Peyer's patch (tissue), 4 donors: ENCODE data around the gene CDC123. TPM values are rescaled to one million over a fixed set of nuclear protein-coding genes. Genes with fewer than 3 reads are reported as not detected.
A peak's percentile ranks its signal among the peaks of the same experiment; 100 is the strongest.

Source experiments
- DNase-seq, 3 donors: peaks; one replicate each; pipeline ENCODE4 v3.0.0-alpha.2; 2017 to 2019
- H3K27ac ChIP-seq, 4 donors: fragments of 200-600 bp; sonication (generic); one replicate each; pipeline ENCODE4 v1.5.1; 2016 to 2019
- H3K27me3 ChIP-seq, 2 donors: fragments of 200-600 bp; sonication (generic); one replicate each; pipeline ENCODE4 v1.5.1; 2019
- H3K36me3 ChIP-seq, 3 donors: fragments of 200-600 bp; sonication (generic); one replicate each; pipeline ENCODE4 v1.5.1; 2016 to 2019
- H3K4me1 ChIP-seq, 4 donors: fragments of 200-600 bp; sonication (generic); one replicate each; pipeline ENCODE4 v1.5.1; 2016 to 2019
- H3K4me3 ChIP-seq, 4 donors: fragments of 200-600 bp; sonication (generic); 1 replicate in 3 of 4; 2 replicates in 1 of 4; pipeline ENCODE4 v1.5.1; 2016 to 2019; ENCODE audit warnings: mild to moderate bottlenecking in 1 of 4
- H3K9me3 ChIP-seq, 4 donors: fragments of 200-600 bp; sonication (generic); one replicate each; pipeline ENCODE4 v1.5.1; 2016 to 2019; ENCODE audit warnings: mild to moderate bottlenecking in 1 of 4
- POLR2A ChIP-seq, 2 donors: fragments of 450-650 bp; IDR thresholded peaks; one replicate each; pipeline ENCODE4 v1.5.1; 2017; ENCODE audit warnings: antibody characterized with exemption in 2 of 2, mild to moderate bottlenecking in 2 of 2, moderate library complexity in 2 of 2
- total RNA-seq, 4 donors: library from RNA; depleted of rRNA; stranded (reverse); fragments of >200 nt; gene quantifications; one replicate each; pipeline ENCODE4 v1.1.0, GENCODE V29; 2016
- TF ChIP-seq, protein P1 (sequence below), 6 experiments: fragments of 450-650 bp in 4 of 6; fragments of 200-600 bp in 2 of 6; sonication (generic) in 1 of 6; IDR thresholded peaks; one replicate each; pipeline ENCODE4 v1.5.1; 2017 to 2019; ENCODE audit warnings: antibody characterized with exemption in 6 of 6, mild to moderate bottlenecking in 3 of 6, moderate library complexity in 1 of 6

Gene CDC123
- total RNA-seq, 4 donors from 2014 or later = 52.0 to 77.4 (median 62.0) TPM

DNA sequence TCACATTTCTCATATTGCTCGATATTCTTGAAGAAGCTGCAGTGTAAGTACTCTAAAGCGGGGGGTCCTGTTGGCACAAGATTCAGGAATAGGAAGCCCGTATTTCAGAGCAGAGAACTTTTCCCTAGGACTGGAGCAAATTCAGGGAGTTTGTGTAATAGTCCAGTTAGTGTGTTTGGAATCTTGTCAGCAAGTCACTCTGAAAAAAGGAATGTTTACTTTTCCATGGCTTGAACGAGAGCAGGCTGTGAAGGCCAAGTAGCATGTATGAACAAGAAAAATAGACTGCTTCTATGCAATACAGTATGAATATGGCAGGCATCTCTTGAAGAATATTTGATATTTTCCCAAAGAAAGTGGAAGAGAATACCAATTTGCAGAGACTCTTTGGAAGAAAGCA, 39.8 kb downstream of the CDC123 start:
- Histone ChIP-seq H3K27ac (no peak overlapping the region), H3K4me3 (no peak overlapping the region), H3K36me3 (peaks cover 0 to 83% (median 0%) of the 10 kb centered on the region in 3 donors), H3K27me3 (no peaks in the 10 kb centered on the region), H3K9me3 (no peaks in the 10 kb centered on the region), H3K4me1 (no peaks in the 10 kb centered on the region)
- DNase-seq = no peak
- TF ChIP-seq POLR2A (IDR thresholded peaks at IDR 0.05) = no peak
- TF ChIP-seq, protein P1, sequence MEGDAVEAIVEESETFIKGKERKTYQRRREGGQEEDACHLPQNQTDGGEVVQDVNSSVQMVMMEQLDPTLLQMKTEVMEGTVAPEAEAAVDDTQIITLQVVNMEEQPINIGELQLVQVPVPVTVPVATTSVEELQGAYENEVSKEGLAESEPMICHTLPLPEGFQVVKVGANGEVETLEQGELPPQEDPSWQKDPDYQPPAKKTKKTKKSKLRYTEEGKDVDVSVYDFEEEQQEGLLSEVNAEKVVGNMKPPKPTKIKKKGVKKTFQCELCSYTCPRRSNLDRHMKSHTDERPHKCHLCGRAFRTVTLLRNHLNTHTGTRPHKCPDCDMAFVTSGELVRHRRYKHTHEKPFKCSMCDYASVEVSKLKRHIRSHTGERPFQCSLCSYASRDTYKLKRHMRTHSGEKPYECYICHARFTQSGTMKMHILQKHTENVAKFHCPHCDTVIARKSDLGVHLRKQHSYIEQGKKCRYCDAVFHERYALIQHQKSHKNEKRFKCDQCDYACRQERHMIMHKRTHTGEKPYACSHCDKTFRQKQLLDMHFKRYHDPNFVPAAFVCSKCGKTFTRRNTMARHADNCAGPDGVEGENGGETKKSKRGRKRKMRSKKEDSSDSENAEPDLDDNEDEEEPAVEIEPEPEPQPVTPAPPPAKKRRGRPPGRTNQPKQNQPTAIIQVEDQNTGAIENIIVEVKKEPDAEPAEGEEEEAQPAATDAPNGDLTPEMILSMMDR (IDR thresholded peaks at IDR 0.05) = no peak

- no peak overlapping the region for H3K4me3 ChIP-seq
- H3K27ac ChIP-seq = no peak overlapping the region
- H3K4me1 ChIP-seq = peaks cover 0 to 2% (median 0%) of the 10 kb centered on the region in 4 donors
- no peaks in the 10 kb centered on the region for H3K27me3 ChIP-seq
- TF ChIP-seq, protein P1 (IDR thresholded peaks at IDR 0.05) = no peak
- no peak for TF ChIP-seq POLR2A (IDR thresholded peaks at IDR 0.05)
- H3K9me3 ChIP-seq = no peaks in the 10 kb centered on the region
- H3K36me3 ChIP-seq = peaks cover 0 to 67% (median 0%) of the 10 kb centered on the region in 3 donors
- DNase-seq = no peak
Measured at GRCh38 chr10:12237265-12238220, 41.6 kb downstream of the CDC123 start.

GRCh38 chr10:12238821-12239220, 42.8 kb downstream of the CDC123 start:
- H3K9me3 ChIP-seq = no peaks in the 10 kb centered on the region
- H3K27me3 ChIP-seq = no peaks in the 10 kb centered on the region
- no peak overlapping the region for H3K27ac ChIP-seq
- H3K36me3 ChIP-seq = peaks cover 0 to 58% (median 0%) of the 10 kb centered on the region in 3 donors
- peaks cover 0 to 4% (median 0%) of the 10 kb centered on the region in 4 donors for H3K4me1 ChIP-seq
- H3K4me3 ChIP-seq = no peak overlapping the region
- TF ChIP-seq, protein P1 (IDR thresholded peaks at IDR 0.05) = no peak
- no peak for TF ChIP-seq POLR2A (IDR thresholded peaks at IDR 0.05)
- DNase-seq = no peak

- Histone ChIP-seq H3K27ac (peak overlapping the region in 2 of 4 donors; percentile 3 to 78), H3K4me1 (peaks cover 0 to 6% (median 2%) of the 10 kb centered on the region in 4 donors), H3K4me3 (no peak overlapping the region), H3K36me3 (peaks cover 0 to 57% (median 0%) of the 10 kb centered on the region in 3 donors), H3K9me3 (no peaks in the 10 kb centered on the region), H3K27me3 (no peaks in the 10 kb centered on the region)
- TF ChIP-seq, protein P1 (IDR thresholded peaks at IDR 0.05) = no peak
- TF ChIP-seq POLR2A (IDR thresholded peaks at IDR 0.05) = no peak
- peak in 1 of 3 donors; percentile 48 for DNase-seq
Measured at GRCh38 chr10:12241810-12242529, 46.0 kb downstream of the CDC123 start.

GRCh38 chr10:12243864-12244620, 48.1 kb downstream of the CDC123 start:
- DNase-seq = peak in 2 of 3 donors; percentile 78 to 84
- peaks cover 0 to 52% (median 0%) of the 10 kb centered on the region in 3 donors for H3K36me3 ChIP-seq
- H3K4me3 ChIP-seq = no peak overlapping the region
- H3K9me3 ChIP-seq = no peaks in the 10 kb centered on the region
- TF ChIP-seq POLR2A (IDR thresholded peaks at IDR 0.05) = no peak
- TF ChIP-seq, protein P1 (IDR thresholded peaks at IDR 0.05) = no peak
- H3K27me3 ChIP-seq = no peaks in the 10 kb centered on the region
- peak overlapping the region in 2 of 4 donors; percentile 72 to 78 for H3K27ac ChIP-seq
- H3K4me1 ChIP-seq = peaks cover 0 to 6% (median 2%) of the 10 kb centered on the region in 4 donors
